ENCODE measurements around the gene GTPBP8. TPM values are rescaled to one million over a fixed set of nuclear protein-coding genes. Genes with fewer than 3 reads are reported as not detected.

The GTPBP8 gene
- total RNA-seq, 1 experiment from 2014 or later = 29.8 TPM

DNA sequence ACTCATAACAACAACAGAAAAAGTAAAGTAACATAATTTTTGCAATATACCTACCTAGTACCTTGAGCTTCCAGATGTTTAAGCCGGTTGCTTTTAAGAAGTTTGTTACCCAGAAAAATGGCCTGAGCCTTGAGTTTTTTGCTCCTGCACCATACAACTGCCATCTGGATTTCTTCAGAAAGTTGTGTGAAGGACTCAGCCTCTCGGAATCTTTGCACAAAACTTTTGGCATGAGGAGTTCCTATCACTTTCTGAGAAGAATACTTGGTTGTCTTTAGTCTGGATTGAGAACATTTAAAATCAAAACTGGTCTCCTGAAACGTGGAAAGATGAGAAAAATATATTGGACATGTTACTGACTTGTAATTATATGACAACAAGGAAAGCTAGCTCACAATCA, 17.3 kb downstream of the GTPBP8 start:
- no peaks in the 10 kb centered on the region for H4K20me1 ChIP-seq (ENCODE audit: control insufficient read depth, insufficient read depth, insufficient read length)
- H2BK15ac ChIP-seq (ENCODE audit: low read depth, low read length) = no peak overlapping the region
- no peak overlapping the region for H2BK5ac ChIP-seq (ENCODE audit: insufficient read length, low read length)
- H3K27ac Mint-ChIP-seq = no peak overlapping the region
- no peak overlapping the region for H2BK20ac ChIP-seq (ENCODE audit: low read depth, low read length, poor library complexity, severe bottlenecking)
- no peaks in the 10 kb centered on the region for H3K27me3 ChIP-seq (ENCODE audit: insufficient read depth, low read length)
- no peak overlapping the region for H4K5ac ChIP-seq (ENCODE audit: insufficient read length, low read depth, low read length)
- H3K14ac ChIP-seq (ENCODE audit: insufficient read depth, low read length) = no peak overlapping the region
- H3K4ac ChIP-seq (ENCODE audit: low read depth, low read length) = no peak overlapping the region
- no peak overlapping the region for H3T11ph ChIP-seq (ENCODE audit: low read length)
- H2AFZ ChIP-seq (ENCODE audit: low read length) = no peak overlapping the region
- no peaks in the 10 kb centered on the region for H3K79me1 ChIP-seq (ENCODE audit: insufficient read depth, low read depth, low read length, poor library complexity, severe bottlenecking)
- no peak overlapping the region for H3K56ac ChIP-seq (ENCODE audit: insufficient read length, low read depth, low read length)
- H3K27ac ChIP-seq (ENCODE audit: insufficient read length, low read depth, low read length) = no peak overlapping the region
- H2BK120ac ChIP-seq (ENCODE audit: low read depth, low read length, poor library complexity, severe bottlenecking) = no peak overlapping the region
- H2BK12ac ChIP-seq (ENCODE audit: insufficient read length, low read depth, low read length) = no peak overlapping the region
- H3K23ac ChIP-seq (ENCODE audit: insufficient read length, low read depth, low read length) = no peak overlapping the region
- no peak overlapping the region for H2AK5ac ChIP-seq (ENCODE audit: insufficient read length, low read length)
- H3K79me2 ChIP-seq (ENCODE audit: insufficient read depth, low read length) = 0 out of 2 replicates have a peak, but pooled peaks cover 1% of the 10 kb centered on the region
- H4K91ac ChIP-seq (ENCODE audit: insufficient read length, low read depth, low read length) = no peak overlapping the region
- no peaks in the 10 kb centered on the region for H3K27me3 Mint-ChIP-seq (ENCODE audit: low read depth)
- no peak overlapping the region for H3K18ac ChIP-seq (ENCODE audit: insufficient read length, low read depth, low read length)
- no CpG with 5 or more reads among the region's 3 CpGs for WGBS (ENCODE audit: extremely low coverage, insufficient read length, low lambda C conversion rate)
- no peak overlapping the region for H3K4me2 ChIP-seq (ENCODE audit: insufficient read depth, insufficient read length, low read length)
- no peaks in the 10 kb centered on the region for H3K4me1 Mint-ChIP-seq
- H3K4me1 ChIP-seq (ENCODE audit: insufficient read depth, low read length) = no peaks in the 10 kb centered on the region
- no peaks in the 10 kb centered on the region for H3K9me3 Mint-ChIP-seq
- H3K9ac ChIP-seq (ENCODE audit: extremely low read depth, insufficient read length, low read length) = no peak overlapping the region
- H3K4me3 Mint-ChIP-seq = no peak overlapping the region
- no peaks in the 10 kb centered on the region for H3K9me3 ChIP-seq (ENCODE audit: control insufficient read depth, low read depth, low read length)
- no peak for DNase-seq
- peaks cover 16 to 89% (median 77%) of the 10 kb centered on the region in 3 experiments; a peak in 6 of 7 replicates for H3K36me3 Mint-ChIP-seq (ENCODE audit: insufficient read depth in 1 of 3, low read depth in 3 of 3)
- no peaks in the 10 kb centered on the region for H3K23me2 ChIP-seq (ENCODE audit: insufficient read length, low read depth, low read length, poor library complexity, severe bottlenecking)
- TF ChIP-seq, protein P1, sequence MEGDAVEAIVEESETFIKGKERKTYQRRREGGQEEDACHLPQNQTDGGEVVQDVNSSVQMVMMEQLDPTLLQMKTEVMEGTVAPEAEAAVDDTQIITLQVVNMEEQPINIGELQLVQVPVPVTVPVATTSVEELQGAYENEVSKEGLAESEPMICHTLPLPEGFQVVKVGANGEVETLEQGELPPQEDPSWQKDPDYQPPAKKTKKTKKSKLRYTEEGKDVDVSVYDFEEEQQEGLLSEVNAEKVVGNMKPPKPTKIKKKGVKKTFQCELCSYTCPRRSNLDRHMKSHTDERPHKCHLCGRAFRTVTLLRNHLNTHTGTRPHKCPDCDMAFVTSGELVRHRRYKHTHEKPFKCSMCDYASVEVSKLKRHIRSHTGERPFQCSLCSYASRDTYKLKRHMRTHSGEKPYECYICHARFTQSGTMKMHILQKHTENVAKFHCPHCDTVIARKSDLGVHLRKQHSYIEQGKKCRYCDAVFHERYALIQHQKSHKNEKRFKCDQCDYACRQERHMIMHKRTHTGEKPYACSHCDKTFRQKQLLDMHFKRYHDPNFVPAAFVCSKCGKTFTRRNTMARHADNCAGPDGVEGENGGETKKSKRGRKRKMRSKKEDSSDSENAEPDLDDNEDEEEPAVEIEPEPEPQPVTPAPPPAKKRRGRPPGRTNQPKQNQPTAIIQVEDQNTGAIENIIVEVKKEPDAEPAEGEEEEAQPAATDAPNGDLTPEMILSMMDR (conservative IDR thresholded peaks at IDR 0.05) = no peak
- H4K8ac ChIP-seq (replicated peaks; ENCODE audit: insufficient read length, low read depth, low read length) = no peak overlapping the region

Data from H9 (cell line).